HCT116 (cell line): ENCODE data around the gene CNTNAP2. TPM values are rescaled to one million over a fixed set of nuclear protein-coding genes. Genes with fewer than 3 reads are reported as not detected.

ENCODE experiments used
- ATAC-seq: fragments of 200-7000 bp; cut with Tn5 transposase; 2 replicates; pipeline ENCODE4 v1.9.1; 2020; ENCODE audit warnings: mild to moderate bottlenecking, moderate library complexity
- BruUV-seq: library from RNA; stranded (reverse); fragments of 400-500 nt; replicated peaks from 2 replicates; lab custom pipeline; 2021; lab: Mats Ljungman, UMichigan
- CTCF ChIA-PET: fragments of 300-600 bp; sonication (Branson Sonifier 250); formaldehyde crosslinking; loops from one replicate; lab custom pipeline; 2021; ENCODE audit warnings: antibody characterized with exemption; lab: Charles Lee
- POLR2A ChIA-PET: fragments of 300-600, 350-600 bp; sonication (Branson Sonifier 250); formaldehyde crosslinking; loops from one replicate; lab custom pipeline; 2021; ENCODE audit warnings: antibody characterized with exemption; lab: Charles Lee
- RAD21 ChIA-PET, 2 experiments: fragments of 300-600 bp; sonication (Branson Sonifier 250); formaldehyde crosslinking; loops; one replicate each; lab custom pipeline; 2023; ENCODE audit warnings: low total read pairs in 2 of 2; ENCODE audit not compliant: uncharacterized antibody in 2 of 2, unreplicated experiment in 2 of 2, low non-redundant PET in 1 of 2; lab: Charles Lee
- DNase-seq: peaks from one replicate; pipeline ENCODE4 v3.0.0-alpha.2; 2010; ENCODE audit warnings: low read depth, low spot score
- H2AFZ ChIP-seq: fragments of 200-600 bp; shearing (Covaris generic), sonication (generic); 2 replicates; pipeline ENCODE4 v1.6.1; 2017; ENCODE audit warnings: low read depth, mixed run types, mixed read lengths, antibody characterized with exemption, low read length; ENCODE audit not compliant: poor library complexity, severe bottlenecking
- H3K27ac ChIP-seq: 2 replicates; pipeline ENCODE4 v1.5.1; 2012; ENCODE audit warnings: low read depth, low read length
- H3K27me3 ChIP-seq: fragments of 200-600 bp; sonication (generic); 2 replicates; pipeline ENCODE4 v1.6.1; 2016; ENCODE audit warnings: mixed run types, low read length, mixed read lengths; ENCODE audit not compliant: insufficient read depth
- H3K36me3 ChIP-seq, 2 experiments: fragments of 200-500 bp in 1 of 2; fragments of 200-600 bp in 1 of 2; sonication (Bioruptor generic) in 1 of 2; sonication (generic) in 1 of 2; 2 replicates each; pipeline versions ENCODE4 v1.5.1 to v1.6.1; 2014 to 2016; ENCODE audit warnings: low read length in 2 of 2, inconsistent platforms in 1 of 2, mixed read lengths in 1 of 2, mixed run types in 1 of 2; ENCODE audit not compliant: insufficient read depth in 2 of 2, control insufficient read depth in 1 of 2
- H3K4me1 ChIP-seq, 2 experiments: fragments of 200-600 bp in 1 of 2; sonication (generic) in 1 of 2; 2 replicates each; pipeline versions ENCODE4 v1.5.1 to v1.6.1; 2012 to 2017; ENCODE audit warnings: low read length in 2 of 2, inconsistent platforms in 1 of 2, mild to moderate bottlenecking in 1 of 2, mixed read lengths in 1 of 2, mixed run types in 1 of 2, moderate library complexity in 1 of 2; ENCODE audit not compliant: insufficient read depth in 2 of 2, control insufficient read depth in 1 of 2
- H3K4me2 ChIP-seq: fragments of 200-600 bp; sonication (generic); 2 replicates; pipeline ENCODE4 v1.6.1; 2017; ENCODE audit warnings: mixed run types, low read length, mixed read lengths
- H3K4me3 ChIP-seq, 2 experiments: fragments of 200-600 bp in 1 of 2; sonication (generic) in 1 of 2; replicated peaks in 1 of 2; 2 replicates each; pipeline ENCODE4 v1.5.1; 2011 to 2016; ENCODE audit warnings: low read length in 2 of 2, control low read depth in 1 of 2, low read depth in 1 of 2, mild to moderate bottlenecking in 1 of 2, mixed read lengths in 1 of 2, mixed run types in 1 of 2
- H3K79me2 ChIP-seq: fragments of 200-600 bp; sonication (generic); 2 replicates; pipeline ENCODE4 v1.6.1; 2017; ENCODE audit warnings: mild to moderate bottlenecking, mixed run types, low read length, moderate library complexity, mixed read lengths; ENCODE audit not compliant: insufficient read depth
- H3K9ac ChIP-seq: fragments of 200-600 bp; sonication (generic); 2 replicates; pipeline ENCODE4 v1.6.1; 2016; ENCODE audit warnings: low read length, mixed read lengths
- H3K9me2 ChIP-seq: fragments of 200-600 bp; sonication (generic), shearing (Covaris generic); 2 replicates; pipeline ENCODE4 v1.6.1; 2017; ENCODE audit warnings: mixed run types, mild to moderate bottlenecking, moderate library complexity; ENCODE audit not compliant: insufficient read depth
- H3K9me3 ChIP-seq, 2 experiments: fragments of 200-500 bp in 1 of 2; fragments of 200-600 bp in 1 of 2; sonication (Bioruptor generic) in 1 of 2; sonication (generic) in 1 of 2; 2 replicates each; pipeline ENCODE4 v1.6.1; 2014 to 2017; ENCODE audit warnings: low read length in 2 of 2, mixed read lengths in 2 of 2, inconsistent platforms in 1 of 2, low read depth in 1 of 2, mild to moderate bottlenecking in 1 of 2, mixed run types in 1 of 2, moderate library complexity in 1 of 2; ENCODE audit not compliant: control insufficient read depth in 1 of 2, insufficient read depth in 1 of 2
- H4K20me1 ChIP-seq: fragments of 200-600 bp; sonication (generic), shearing (Covaris generic); 2 replicates; pipeline ENCODE4 v1.6.1; 2017; ENCODE audit warnings: mixed run types, mild to moderate bottlenecking, moderate library complexity; ENCODE audit not compliant: insufficient read depth
- CBX3 ChIP-seq: IDR thresholded peaks from 2 replicates; pipeline ENCODE4 v1.6.1; 2012; ENCODE audit warnings: low read depth
- CEBPB ChIP-seq: IDR thresholded peaks from 2 replicates; pipeline ENCODE4 v1.6.1; 2012; ENCODE audit warnings: low read depth
- ELF1 ChIP-seq: IDR thresholded peaks from 2 replicates; pipeline ENCODE4 v1.6.1; 2012; ENCODE audit warnings: low read depth, borderline replicate concordance
- EZH2phosphoT487 ChIP-seq: fragments of 200-600 bp; IDR thresholded peaks from 2 replicates; pipeline ENCODE4 v1.6.1; 2018; ENCODE audit warnings: antibody characterized with exemption, borderline replicate concordance
- FOSL1 ChIP-seq: IDR thresholded peaks from 2 replicates; pipeline ENCODE4 v1.6.1; 2012; ENCODE audit warnings: low read depth
- JUND ChIP-seq: IDR thresholded peaks from 2 replicates; pipeline ENCODE4 v1.6.1; 2012
- SIN3A ChIP-seq: IDR thresholded peaks from 2 replicates; pipeline ENCODE4 v1.6.1; 2012; ENCODE audit warnings: low read depth
- TCF7L2 ChIP-seq: IDR thresholded peaks from 2 replicates; pipeline ENCODE4 v1.7.0; 2011; ENCODE audit warnings: borderline replicate concordance, inconsistent platforms; ENCODE audit not compliant: insufficient read depth, insufficient read length; ENCODE audit errors: extremely low read depth
- YY1 ChIP-seq: IDR thresholded peaks from 2 replicates; pipeline ENCODE4 v1.6.1; 2011; ENCODE audit warnings: low read length, low read depth, moderate library complexity, mild to moderate bottlenecking; ENCODE audit not compliant: insufficient replicate concordance; ENCODE audit errors: extremely low read depth
- ZNF274 ChIP-seq: fragments of 200-500 bp; sonication (Bioruptor generic); IDR thresholded peaks from 2 replicates; pipeline ENCODE4 v1.6.1; 2014; ENCODE audit warnings: mild to moderate bottlenecking, low read depth, low read length, inconsistent platforms
- intact Hi-C: fragments of 100-400 bp; cut with micrococcal nuclease; formaldehyde crosslinking; loops from 2 replicates; pipeline ENCODE4 v1.10.0; 2022
- total RNA-seq: library from RNA; stranded (reverse); gene quantifications from one replicate; pipeline ENCODE4 v1.2.1, GENCODE V29; 2021; ENCODE audit not compliant: unreplicated experiment
- TF ChIP-seq, protein P1 (sequence below): IDR thresholded peaks from 2 replicates; pipeline ENCODE4 v1.6.1; 2012
- TF ChIP-seq, protein P2 (sequence below), 3 experiments: fragments of 200-600 bp in 1 of 3; sonication (generic) in 1 of 3; IDR thresholded peaks in 2 of 3; conservative IDR thresholded peaks in 1 of 3; 2 replicates each; pipeline ENCODE4 v1.5.1; 2012 to 2017; ENCODE audit warnings: low read depth in 2 of 3, low read length in 2 of 3, antibody characterized with exemption in 1 of 3, borderline replicate concordance in 1 of 3, control low read depth in 1 of 3, mild to moderate bottlenecking in 1 of 3, mixed read lengths in 1 of 3, mixed run types in 1 of 3, moderate library complexity in 1 of 3; ENCODE audit not compliant: insufficient read depth in 1 of 3

CNTNAP2 gene
- total RNA-seq, 1 experiment from 2014 or later: 0.37 TPM

DNA sequence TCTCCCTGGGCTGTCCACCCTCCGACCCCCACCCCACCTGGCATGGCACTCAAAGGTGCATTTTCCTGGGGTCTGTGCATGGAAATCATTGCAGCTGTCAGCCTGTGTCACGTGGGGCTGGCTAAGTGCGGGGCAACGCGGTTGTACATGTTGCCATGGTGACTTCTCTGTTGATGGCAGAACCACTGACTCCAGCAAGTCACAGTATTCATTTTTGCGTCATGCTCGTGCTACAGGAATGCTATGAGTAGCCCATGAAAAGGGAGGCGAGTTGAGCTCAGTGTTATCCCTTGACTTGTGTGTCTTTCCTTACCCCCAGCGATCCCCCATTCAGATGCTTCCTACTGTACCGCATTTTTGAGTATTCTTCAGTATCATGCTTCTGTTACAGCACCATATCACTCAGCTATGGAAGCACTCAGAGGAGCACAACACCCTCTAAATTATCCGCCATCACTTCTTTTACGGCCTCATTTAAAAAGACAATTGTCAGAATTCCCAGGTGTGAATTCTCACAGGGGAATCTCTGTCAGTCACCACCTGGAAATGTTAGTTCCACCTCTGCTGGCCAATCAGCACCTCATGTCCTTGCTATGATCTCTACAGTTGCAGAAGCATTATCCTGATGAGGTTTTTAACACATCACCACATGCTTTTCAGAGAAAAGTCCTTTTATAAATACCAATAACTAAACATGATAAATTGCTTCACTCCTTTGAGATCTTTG is 2279.6 kb downstream of the CNTNAP2 start:
- H3K4me2 ChIP-seq: no peak overlapping the region
- no peaks in the 10 kb centered on the region for H3K9me3 ChIP-seq
- no peaks in the 10 kb centered on the region for H4K20me1 ChIP-seq
- ChIA-PET POLR2A (no interaction called here), RAD21 (no interaction called here)
- H2AFZ ChIP-seq: no peak overlapping the region
- BruUV-seq: no TSS peak
- no peak for TF ChIP-seq ZNF274
- no peak for TF ChIP-seq CBX3
- TF ChIP-seq FOSL1: no peak
- TF ChIP-seq, protein P1, sequence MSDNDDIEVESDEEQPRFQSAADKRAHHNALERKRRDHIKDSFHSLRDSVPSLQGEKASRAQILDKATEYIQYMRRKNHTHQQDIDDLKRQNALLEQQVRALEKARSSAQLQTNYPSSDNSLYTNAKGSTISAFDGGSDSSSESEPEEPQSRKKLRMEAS: no peak
- TF ChIP-seq, protein P2, sequence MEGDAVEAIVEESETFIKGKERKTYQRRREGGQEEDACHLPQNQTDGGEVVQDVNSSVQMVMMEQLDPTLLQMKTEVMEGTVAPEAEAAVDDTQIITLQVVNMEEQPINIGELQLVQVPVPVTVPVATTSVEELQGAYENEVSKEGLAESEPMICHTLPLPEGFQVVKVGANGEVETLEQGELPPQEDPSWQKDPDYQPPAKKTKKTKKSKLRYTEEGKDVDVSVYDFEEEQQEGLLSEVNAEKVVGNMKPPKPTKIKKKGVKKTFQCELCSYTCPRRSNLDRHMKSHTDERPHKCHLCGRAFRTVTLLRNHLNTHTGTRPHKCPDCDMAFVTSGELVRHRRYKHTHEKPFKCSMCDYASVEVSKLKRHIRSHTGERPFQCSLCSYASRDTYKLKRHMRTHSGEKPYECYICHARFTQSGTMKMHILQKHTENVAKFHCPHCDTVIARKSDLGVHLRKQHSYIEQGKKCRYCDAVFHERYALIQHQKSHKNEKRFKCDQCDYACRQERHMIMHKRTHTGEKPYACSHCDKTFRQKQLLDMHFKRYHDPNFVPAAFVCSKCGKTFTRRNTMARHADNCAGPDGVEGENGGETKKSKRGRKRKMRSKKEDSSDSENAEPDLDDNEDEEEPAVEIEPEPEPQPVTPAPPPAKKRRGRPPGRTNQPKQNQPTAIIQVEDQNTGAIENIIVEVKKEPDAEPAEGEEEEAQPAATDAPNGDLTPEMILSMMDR (IDR thresholded peaks at IDR 0.05 in 2 of 3, conservative IDR thresholded peaks at IDR 0.05 in 1 of 3; ENCODE audit: borderline replicate concordance in 1 of 3, insufficient read depth in 1 of 3, low read depth in 2 of 3, low read length in 2 of 3): no peak
- TF ChIP-seq YY1: no peak
- no peak for TF ChIP-seq CEBPB
- no peak for TF ChIP-seq TCF7L2
- TF ChIP-seq ELF1: no peak
- no peak for TF ChIP-seq SIN3A
- TF ChIP-seq JUND: no peak
- TF ChIP-seq EZH2phosphoT487: no peak
- TF ChIP-seq, all 23 proteins: peak for 0
- CTCF ChIA-PET: no interaction called here
- ATAC-seq: no peak
- intact Hi-C loops: no loop called here
- no peaks in the 10 kb centered on the region for H3K4me1 ChIP-seq
- H3K27ac ChIP-seq: no peak overlapping the region
- no peaks in the 10 kb centered on the region for H3K9me2 ChIP-seq
- no peak overlapping the region for H3K4me3 ChIP-seq
- H3K79me2 ChIP-seq: no peaks in the 10 kb centered on the region
- no peak for DNase-seq
- no peak overlapping the region for H3K9ac ChIP-seq
- no peaks in the 10 kb centered on the region for H3K36me3 ChIP-seq
- H3K27me3 ChIP-seq: peaks cover 33% of the 10 kb centered on the region; the same call in 1 of the 2 replicates
